HEK293T (cell line): ENCODE data around the gene SELENOF.

Experiments used
- BHLHE40 ChIP-seq: fragments of 450-650 bp; IDR thresholded peaks from 2 replicates; pipeline ENCODE4 v1.6.1; 2016; ENCODE audit warnings: mild to moderate bottlenecking, moderate library complexity, borderline replicate concordance
- CTBP1 ChIP-seq: fragments of 450-650 bp; IDR thresholded peaks from 2 replicates; pipeline ENCODE4 v1.6.1; 2016; ENCODE audit warnings: borderline replicate concordance
- ELF4 ChIP-seq: fragments of 450-650 bp; IDR thresholded peaks from 2 replicates; pipeline ENCODE4 v1.6.1; 2017; ENCODE audit warnings: antibody characterized with exemption
- FOXA1 ChIP-seq: fragments of 450-650 bp; IDR thresholded peaks from 2 replicates; pipeline ENCODE4 v1.6.1; 2016; ENCODE audit warnings: mild to moderate bottlenecking
- FOXK2 ChIP-seq: fragments of 450-650 bp; IDR thresholded peaks from 2 replicates; pipeline ENCODE4 v1.6.1; 2016; ENCODE audit warnings: mild to moderate bottlenecking
- FOXM1 ChIP-seq: fragments of 450-650 bp; IDR thresholded peaks from 2 replicates; pipeline ENCODE4 v1.6.1; 2017; ENCODE audit warnings: mild to moderate bottlenecking, borderline replicate concordance
- LEF1 ChIP-seq: fragments of 450-650 bp; IDR thresholded peaks from 2 replicates; pipeline ENCODE4 v1.6.1; 2017; ENCODE audit warnings: mild to moderate bottlenecking, borderline replicate concordance
- NFRKB ChIP-seq: fragments of 450-650 bp; IDR thresholded peaks from 2 replicates; pipeline ENCODE4 v1.6.1; 2016; ENCODE audit warnings: mild to moderate bottlenecking, moderate library complexity
- SP1 ChIP-seq: fragments of 450-650 bp; IDR thresholded peaks from 2 replicates; pipeline ENCODE4 v1.6.1; 2017
- SUZ12 ChIP-seq: fragments of 450-650 bp; IDR thresholded peaks from 2 replicates; pipeline ENCODE4 v1.6.1; 2016; ENCODE audit warnings: mild to moderate bottlenecking
- TARDBP ChIP-seq: fragments of 450-650 bp; IDR thresholded peaks from 2 replicates; pipeline ENCODE4 v1.6.1; 2016
- ZNF384 ChIP-seq: fragments of 450-650 bp; IDR thresholded peaks from 2 replicates; pipeline ENCODE4 v1.6.1; 2016
- TF ChIP-seq, protein P1 (sequence below): fragments of 450-650 bp; IDR thresholded peaks from 2 replicates; pipeline ENCODE4 v1.6.1; 2016

DNA sequence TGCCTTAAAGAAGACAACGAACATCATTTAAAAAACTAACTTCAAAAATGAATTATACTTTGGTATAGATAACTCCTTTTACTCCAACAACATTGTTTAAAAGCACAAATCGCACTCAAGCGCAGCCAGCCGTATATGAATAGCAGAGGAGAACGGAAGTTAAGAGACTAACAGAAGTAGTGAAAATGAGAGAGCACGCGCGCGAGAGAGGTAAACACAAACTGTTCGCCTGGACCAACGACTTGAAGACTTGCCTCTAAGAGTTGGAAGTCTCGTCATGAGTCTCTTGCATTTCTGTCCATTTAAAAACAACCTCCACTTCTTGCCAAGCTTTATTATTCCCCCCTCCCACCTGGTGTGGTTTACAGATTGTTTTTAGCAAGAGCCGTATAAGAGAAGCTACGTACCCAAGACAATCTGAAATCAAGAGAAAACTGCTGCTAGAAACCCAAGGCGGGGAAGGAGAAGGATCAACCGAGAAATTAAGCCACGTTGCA lies 479 bp downstream of the SELENOF start:
- TF ChIP-seq BHLHE40: no peak
- TF ChIP-seq ELF4: no peak
- no peak for TF ChIP-seq NFRKB
- no peak for TF ChIP-seq FOXK2
- no peak for TF ChIP-seq CTBP1
- TF ChIP-seq FOXM1: no peak
- no peak for TF ChIP-seq SP1
- TF ChIP-seq FOXA1: no peak
- no peak for TF ChIP-seq LEF1
- TF ChIP-seq, protein P1, sequence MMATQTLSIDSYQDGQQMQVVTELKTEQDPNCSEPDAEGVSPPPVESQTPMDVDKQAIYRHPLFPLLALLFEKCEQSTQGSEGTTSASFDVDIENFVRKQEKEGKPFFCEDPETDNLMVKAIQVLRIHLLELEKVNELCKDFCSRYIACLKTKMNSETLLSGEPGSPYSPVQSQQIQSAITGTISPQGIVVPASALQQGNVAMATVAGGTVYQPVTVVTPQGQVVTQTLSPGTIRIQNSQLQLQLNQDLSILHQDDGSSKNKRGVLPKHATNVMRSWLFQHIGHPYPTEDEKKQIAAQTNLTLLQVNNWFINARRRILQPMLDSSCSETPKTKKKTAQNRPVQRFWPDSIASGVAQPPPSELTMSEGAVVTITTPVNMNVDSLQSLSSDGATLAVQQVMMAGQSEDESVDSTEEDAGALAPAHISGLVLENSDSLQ: no peak
- TF ChIP-seq TARDBP: no peak
- no peak for TF ChIP-seq SUZ12
- TF ChIP-seq ZNF384: no peak
